ENCODE measurements around the gene PATL2.

DNA sequence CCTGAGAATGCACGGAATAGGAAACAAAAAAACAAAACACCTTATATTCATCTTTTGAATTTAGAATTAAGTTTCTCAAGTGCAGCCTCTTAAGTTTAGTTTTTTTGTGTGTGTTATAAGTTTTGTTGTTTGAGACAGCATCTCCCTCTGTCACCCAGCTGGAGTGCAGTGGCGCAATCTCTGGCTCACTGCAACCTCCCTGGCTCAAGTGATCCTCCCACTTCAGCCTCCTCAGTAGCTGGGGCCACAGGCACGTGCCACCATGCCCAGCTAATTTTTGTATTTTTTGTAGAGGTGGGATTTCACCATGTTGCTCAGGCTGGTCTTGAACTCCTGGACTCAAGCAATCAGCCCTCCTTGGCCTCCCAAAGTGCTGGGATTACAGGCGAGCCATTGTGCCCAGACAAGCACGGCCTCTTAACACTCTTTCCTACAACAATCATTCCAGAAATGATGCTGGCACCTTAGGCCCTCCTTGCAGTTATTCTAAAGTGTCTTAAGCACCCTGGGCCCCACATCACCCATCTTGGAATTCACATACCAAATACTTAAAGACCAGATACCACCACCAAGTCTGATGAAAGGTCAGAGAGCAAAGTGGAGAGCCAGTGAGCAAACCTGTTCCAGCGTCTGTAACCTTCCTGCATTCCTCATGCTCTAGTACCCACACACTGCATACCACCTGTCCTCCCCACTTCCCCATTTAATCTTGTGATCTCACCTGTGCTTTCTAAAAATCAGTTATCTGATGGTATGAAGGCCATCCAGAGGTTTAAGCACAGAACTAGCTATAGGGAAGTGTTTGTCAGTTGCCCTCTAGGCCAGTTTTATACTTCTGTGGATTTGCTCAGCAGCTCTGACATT is 40.8 kb downstream of the PATL2 start:
- TF ChIP-seq, protein P1, sequence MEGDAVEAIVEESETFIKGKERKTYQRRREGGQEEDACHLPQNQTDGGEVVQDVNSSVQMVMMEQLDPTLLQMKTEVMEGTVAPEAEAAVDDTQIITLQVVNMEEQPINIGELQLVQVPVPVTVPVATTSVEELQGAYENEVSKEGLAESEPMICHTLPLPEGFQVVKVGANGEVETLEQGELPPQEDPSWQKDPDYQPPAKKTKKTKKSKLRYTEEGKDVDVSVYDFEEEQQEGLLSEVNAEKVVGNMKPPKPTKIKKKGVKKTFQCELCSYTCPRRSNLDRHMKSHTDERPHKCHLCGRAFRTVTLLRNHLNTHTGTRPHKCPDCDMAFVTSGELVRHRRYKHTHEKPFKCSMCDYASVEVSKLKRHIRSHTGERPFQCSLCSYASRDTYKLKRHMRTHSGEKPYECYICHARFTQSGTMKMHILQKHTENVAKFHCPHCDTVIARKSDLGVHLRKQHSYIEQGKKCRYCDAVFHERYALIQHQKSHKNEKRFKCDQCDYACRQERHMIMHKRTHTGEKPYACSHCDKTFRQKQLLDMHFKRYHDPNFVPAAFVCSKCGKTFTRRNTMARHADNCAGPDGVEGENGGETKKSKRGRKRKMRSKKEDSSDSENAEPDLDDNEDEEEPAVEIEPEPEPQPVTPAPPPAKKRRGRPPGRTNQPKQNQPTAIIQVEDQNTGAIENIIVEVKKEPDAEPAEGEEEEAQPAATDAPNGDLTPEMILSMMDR (conservative IDR thresholded peaks at IDR 0.05; ENCODE audit: low read depth in 2 of 2): no peak
- no peak for TF ChIP-seq EZH2phosphoT487 (IDR thresholded peaks at IDR 0.05; ENCODE audit: unreplicated experiment)
- TF ChIP-seq, protein P2, sequence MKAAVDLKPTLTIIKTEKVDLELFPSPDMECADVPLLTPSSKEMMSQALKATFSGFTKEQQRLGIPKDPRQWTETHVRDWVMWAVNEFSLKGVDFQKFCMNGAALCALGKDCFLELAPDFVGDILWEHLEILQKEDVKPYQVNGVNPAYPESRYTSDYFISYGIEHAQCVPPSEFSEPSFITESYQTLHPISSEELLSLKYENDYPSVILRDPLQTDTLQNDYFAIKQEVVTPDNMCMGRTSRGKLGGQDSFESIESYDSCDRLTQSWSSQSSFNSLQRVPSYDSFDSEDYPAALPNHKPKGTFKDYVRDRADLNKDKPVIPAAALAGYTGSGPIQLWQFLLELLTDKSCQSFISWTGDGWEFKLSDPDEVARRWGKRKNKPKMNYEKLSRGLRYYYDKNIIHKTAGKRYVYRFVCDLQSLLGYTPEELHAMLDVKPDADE (IDR thresholded peaks at IDR 0.05): no peak
- TF ChIP-seq, protein P3, sequence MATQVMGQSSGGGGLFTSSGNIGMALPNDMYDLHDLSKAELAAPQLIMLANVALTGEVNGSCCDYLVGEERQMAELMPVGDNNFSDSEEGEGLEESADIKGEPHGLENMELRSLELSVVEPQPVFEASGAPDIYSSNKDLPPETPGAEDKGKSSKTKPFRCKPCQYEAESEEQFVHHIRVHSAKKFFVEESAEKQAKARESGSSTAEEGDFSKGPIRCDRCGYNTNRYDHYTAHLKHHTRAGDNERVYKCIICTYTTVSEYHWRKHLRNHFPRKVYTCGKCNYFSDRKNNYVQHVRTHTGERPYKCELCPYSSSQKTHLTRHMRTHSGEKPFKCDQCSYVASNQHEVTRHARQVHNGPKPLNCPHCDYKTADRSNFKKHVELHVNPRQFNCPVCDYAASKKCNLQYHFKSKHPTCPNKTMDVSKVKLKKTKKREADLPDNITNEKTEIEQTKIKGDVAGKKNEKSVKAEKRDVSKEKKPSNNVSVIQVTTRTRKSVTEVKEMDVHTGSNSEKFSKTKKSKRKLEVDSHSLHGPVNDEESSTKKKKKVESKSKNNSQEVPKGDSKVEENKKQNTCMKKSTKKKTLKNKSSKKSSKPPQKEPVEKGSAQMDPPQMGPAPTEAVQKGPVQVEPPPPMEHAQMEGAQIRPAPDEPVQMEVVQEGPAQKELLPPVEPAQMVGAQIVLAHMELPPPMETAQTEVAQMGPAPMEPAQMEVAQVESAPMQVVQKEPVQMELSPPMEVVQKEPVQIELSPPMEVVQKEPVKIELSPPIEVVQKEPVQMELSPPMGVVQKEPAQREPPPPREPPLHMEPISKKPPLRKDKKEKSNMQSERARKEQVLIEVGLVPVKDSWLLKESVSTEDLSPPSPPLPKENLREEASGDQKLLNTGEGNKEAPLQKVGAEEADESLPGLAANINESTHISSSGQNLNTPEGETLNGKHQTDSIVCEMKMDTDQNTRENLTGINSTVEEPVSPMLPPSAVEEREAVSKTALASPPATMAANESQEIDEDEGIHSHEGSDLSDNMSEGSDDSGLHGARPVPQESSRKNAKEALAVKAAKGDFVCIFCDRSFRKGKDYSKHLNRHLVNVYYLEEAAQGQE (IDR thresholded peaks at IDR 0.05; ENCODE audit: unreplicated experiment): no peak
- TF ChIP-seq CREB1 (CRISPR knock-in tag; IDR thresholded peaks at IDR 0.05; ENCODE audit: low read depth): no peak
